GM21529 (cell line): Measurements from ENCODE around the gene ARMH3.
"Not testable (repeated sequence)": the region's sequence is repeated elsewhere in the genome, so short reads cannot be mapped to it uniquely, and the experiment has no call there.

Source experiments
- ATAC-seq: cut with Tn5 transposase; IDR thresholded peaks from one replicate; pipeline ENCODE4 v1.9.1; 2021; ENCODE audit not compliant: unreplicated experiment

Gene ARMH3

GRCh38 chr10:102055647-102056419, at the start of gene ARMH3:
Gene ARMH3, minus strand, starts transcription at chr10:102056173. Its CDS starts 16,059 bp downstream, at chr10:102040114.
- peak; percentile 96 for ATAC-seq

- ATAC-seq: no peak
Observed at GRCh38 chr10:102102421-102102820, 46.4 kb upstream of the ARMH3 start.

GRCh38 chr10:102101152-102101551, 45.2 kb upstream of the ARMH3 start:
- no peak for ATAC-seq

- no peak for ATAC-seq
Observed at GRCh38 chr10:102096449-102096848, 40.5 kb upstream of the ARMH3 start.

- no peak for ATAC-seq
Observed at GRCh38 chr10:102090772-102091171, 34.8 kb upstream of the ARMH3 start.

- ATAC-seq: no peak
Observed at GRCh38 chr10:102086196-102086595, 30.2 kb upstream of the ARMH3 start.

- ATAC-seq: no peak
Observed at GRCh38 chr10:102085336-102085735, 29.4 kb upstream of the ARMH3 start.

- no peak for ATAC-seq
Observed at GRCh38 chr10:102083541-102083940, 27.6 kb upstream of the ARMH3 start.

GRCh38 chr10:102072673-102073527, 16.9 kb upstream of the ARMH3 start:
- ATAC-seq: peak; percentile 45

- no peak for ATAC-seq
Observed at GRCh38 chr10:102069071-102069470, 13.1 kb upstream of the ARMH3 start.

- ATAC-seq: no peak
Observed at GRCh38 chr10:102068216-102068615, 12.2 kb upstream of the ARMH3 start.

GRCh38 chr10:102067091-102067916, 11.3 kb upstream of the ARMH3 start:
- ATAC-seq: no peak

GRCh38 chr10:102066399-102067088, 10.6 kb upstream of the ARMH3 start:
- ATAC-seq: no peak

- ATAC-seq: peak; percentile 17
Observed at GRCh38 chr10:102065561-102066398, 9.8 kb upstream of the ARMH3 start.

GRCh38 chr10:102064868-102065560, 9.0 kb upstream of the ARMH3 start, which contains the start of gene HPS6:
Gene HPS6, plus strand, starts transcription at chr10:102065349. Its CDS starts 126 bp downstream, at chr10:102065475.
- ATAC-seq: peak; percentile 98

- ATAC-seq: no peak
Observed at GRCh38 chr10:102064503-102064867, 8.5 kb upstream of the ARMH3 start.

GRCh38 chr10:102059987-102060386, 4.0 kb upstream of the ARMH3 start:
- ATAC-seq: no peak

GRCh38 chr10:102054881-102055646, 909 bp downstream of the ARMH3 start:
- not testable (repeated sequence) for ATAC-seq
